WTC11 (cell line): ENCODE measurements around the gene SYK. TPM values are rescaled to one million over a fixed set of nuclear protein-coding genes. Genes with fewer than 3 reads are reported as not detected.

Source experiments
- ATAC-seq: fragments of 200-7000 bp; cut with Tn5 transposase; 2 replicates; pipeline ENCODE4 v1.10.0; 2021; ENCODE audit warnings: mild to moderate bottlenecking, moderate library complexity
- CTCF ChIA-PET: fragments of 300-600 bp; sonication (Branson Sonifier 250); formaldehyde crosslinking; loops from one replicate; lab custom pipeline; 2021; ENCODE audit warnings: antibody characterized with exemption; lab: Charles Lee
- POLR2A ChIA-PET: fragments of 350-600 bp; sonication (Branson Sonifier 250); formaldehyde crosslinking; loops from one replicate; lab custom pipeline; 2021; ENCODE audit warnings: antibody characterized with exemption; lab: Charles Lee
- DNase-seq: peaks from one replicate; pipeline ENCODE4 v3.0.0; 2021; ENCODE audit warnings: low spot score
- H3K27ac Mint-ChIP-seq: 2 replicates; pipeline ENCODE4 v1.8.0; 2021; ENCODE audit warnings: mixed read lengths
- H3K27me3 Mint-ChIP-seq: 2 replicates; pipeline ENCODE4 v1.8.0; 2021; ENCODE audit warnings: low read depth, mild to moderate bottlenecking, moderate library complexity, mixed read lengths
- H3K36me3 Mint-ChIP-seq: 2 replicates; pipeline ENCODE4 v1.8.0; 2021; ENCODE audit warnings: mixed read lengths
- H3K4me1 Mint-ChIP-seq: 2 replicates; pipeline ENCODE4 v1.8.0; 2022; ENCODE audit warnings: mixed read lengths
- H3K4me3 Mint-ChIP-seq: 2 replicates; pipeline ENCODE4 v1.8.0; 2021; ENCODE audit warnings: mild to moderate bottlenecking, moderate library complexity, mixed read lengths
- H3K9me3 Mint-ChIP-seq: 2 replicates; pipeline ENCODE4 v1.8.0; 2021; ENCODE audit warnings: mixed read lengths
- CREM ChIP-seq: sonication (generic); formaldehyde crosslinking; IDR thresholded peaks from 2 replicates; pipeline ENCODE4 v1.8.1; 2022; ENCODE audit warnings: mild to moderate bottlenecking, missing genetic modification reagents, moderate library complexity
- FOXP1 ChIP-seq: sonication (generic); formaldehyde crosslinking; IDR thresholded peaks from 2 replicates; pipeline ENCODE4 v1.8.0; 2022; ENCODE audit warnings: missing genetic modification reagents, mild to moderate bottlenecking, moderate library complexity, borderline replicate concordance
- JUN ChIP-seq: sonication (generic); formaldehyde crosslinking; IDR thresholded peaks from 2 replicates; pipeline ENCODE4 v1.8.0; 2023; ENCODE audit warnings: mild to moderate bottlenecking, missing genetic modification reagents
- NR1H2 ChIP-seq: sonication (generic); formaldehyde crosslinking; IDR thresholded peaks from 2 replicates; pipeline ENCODE4 v1.9.0; 2021; ENCODE audit warnings: mild to moderate bottlenecking, moderate library complexity, missing genetic modification reagents
- SOX15 ChIP-seq: fragments of 250-450 bp; sonication (Bioruptor Pico); IDR thresholded peaks from 2 replicates; pipeline ENCODE4 v1.9.0; 2021; ENCODE audit warnings: mild to moderate bottlenecking
- SP1 ChIP-seq: sonication (generic); formaldehyde crosslinking; conservative IDR thresholded peaks from 2 replicates; pipeline ENCODE4 v1.8.1; 2022; ENCODE audit warnings: missing genetic modification reagents
- ZNF416 ChIP-seq: fragments of 250-450 bp; sonication (Bioruptor Pico); IDR thresholded peaks from 2 replicates; pipeline ENCODE4 v1.9.0; 2021; ENCODE audit warnings: mild to moderate bottlenecking, inconsistent platforms
- total RNA-seq: library from RNA; stranded (reverse); gene quantifications from 3 replicates; pipeline ENCODE4 v1.2.3, GENCODE V29; 2021
- TF ChIP-seq, protein P1 (sequence below): fragments of 200-600 bp; IDR thresholded peaks from 2 replicates; pipeline ENCODE4 v1.8.0; 2022; ENCODE audit warnings: antibody characterized with exemption
- TF ChIP-seq, protein P2 (sequence below): sonication (generic); formaldehyde crosslinking; IDR thresholded peaks from 2 replicates; pipeline ENCODE4 v1.8.0; 2022; ENCODE audit warnings: missing genetic modification reagents
- TF ChIP-seq, protein P3 (sequence below): fragments of 250-450 bp; sonication (Bioruptor Pico); IDR thresholded peaks from 2 replicates; pipeline ENCODE4 v2.1.2; 2022; ENCODE audit warnings: mild to moderate bottlenecking, moderate library complexity
- TF ChIP-seq, protein P4 (sequence below): fragments of 250-450 bp; sonication (Bioruptor Pico); IDR thresholded peaks from 2 replicates; pipeline ENCODE4 v1.9.0; 2021; ENCODE audit warnings: mild to moderate bottlenecking
- TF ChIP-seq, protein P5 (sequence below): sonication (generic); formaldehyde crosslinking; conservative IDR thresholded peaks from 2 replicates; pipeline ENCODE4 v1.8.1; 2022; ENCODE audit warnings: mild to moderate bottlenecking, missing genetic modification reagents
- TF ChIP-seq, protein P6 (sequence below): sonication (generic); formaldehyde crosslinking; IDR thresholded peaks from 2 replicates; pipeline ENCODE4 v1.8.0; 2023; ENCODE audit warnings: mild to moderate bottlenecking, missing genetic modification reagents
- TF ChIP-seq, protein P7 (sequence below): sonication (generic); formaldehyde crosslinking; conservative IDR thresholded peaks from 2 replicates; pipeline ENCODE4 v1.8.1; 2023; ENCODE audit warnings: mild to moderate bottlenecking, low read depth, missing genetic modification reagents, moderate library complexity

The SYK gene
- total RNA-seq, 1 experiment from 2014 or later = 7.4 TPM

DNA sequence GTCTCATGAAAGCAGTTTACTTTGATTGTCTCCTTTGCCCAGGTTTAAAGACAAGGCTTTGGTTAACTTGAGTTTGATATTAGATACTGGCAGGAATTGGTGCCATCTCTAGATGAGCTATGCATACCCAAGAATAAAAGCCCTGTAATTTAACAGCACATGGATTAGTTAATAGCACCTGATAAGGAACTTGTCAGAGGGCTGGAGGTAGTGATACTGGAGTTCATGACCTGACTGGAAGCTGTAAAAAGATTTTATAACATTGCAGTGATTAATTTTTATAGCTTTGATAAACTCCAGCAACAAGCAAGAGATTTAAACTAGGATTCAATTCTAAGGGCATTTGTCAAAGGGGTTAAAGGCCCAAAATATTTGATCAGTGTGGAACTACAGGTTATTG is 34.9 kb upstream of the SYK start (continued):
- TF ChIP-seq, protein P1, sequence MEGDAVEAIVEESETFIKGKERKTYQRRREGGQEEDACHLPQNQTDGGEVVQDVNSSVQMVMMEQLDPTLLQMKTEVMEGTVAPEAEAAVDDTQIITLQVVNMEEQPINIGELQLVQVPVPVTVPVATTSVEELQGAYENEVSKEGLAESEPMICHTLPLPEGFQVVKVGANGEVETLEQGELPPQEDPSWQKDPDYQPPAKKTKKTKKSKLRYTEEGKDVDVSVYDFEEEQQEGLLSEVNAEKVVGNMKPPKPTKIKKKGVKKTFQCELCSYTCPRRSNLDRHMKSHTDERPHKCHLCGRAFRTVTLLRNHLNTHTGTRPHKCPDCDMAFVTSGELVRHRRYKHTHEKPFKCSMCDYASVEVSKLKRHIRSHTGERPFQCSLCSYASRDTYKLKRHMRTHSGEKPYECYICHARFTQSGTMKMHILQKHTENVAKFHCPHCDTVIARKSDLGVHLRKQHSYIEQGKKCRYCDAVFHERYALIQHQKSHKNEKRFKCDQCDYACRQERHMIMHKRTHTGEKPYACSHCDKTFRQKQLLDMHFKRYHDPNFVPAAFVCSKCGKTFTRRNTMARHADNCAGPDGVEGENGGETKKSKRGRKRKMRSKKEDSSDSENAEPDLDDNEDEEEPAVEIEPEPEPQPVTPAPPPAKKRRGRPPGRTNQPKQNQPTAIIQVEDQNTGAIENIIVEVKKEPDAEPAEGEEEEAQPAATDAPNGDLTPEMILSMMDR = no peak
- TF ChIP-seq, protein P2, sequence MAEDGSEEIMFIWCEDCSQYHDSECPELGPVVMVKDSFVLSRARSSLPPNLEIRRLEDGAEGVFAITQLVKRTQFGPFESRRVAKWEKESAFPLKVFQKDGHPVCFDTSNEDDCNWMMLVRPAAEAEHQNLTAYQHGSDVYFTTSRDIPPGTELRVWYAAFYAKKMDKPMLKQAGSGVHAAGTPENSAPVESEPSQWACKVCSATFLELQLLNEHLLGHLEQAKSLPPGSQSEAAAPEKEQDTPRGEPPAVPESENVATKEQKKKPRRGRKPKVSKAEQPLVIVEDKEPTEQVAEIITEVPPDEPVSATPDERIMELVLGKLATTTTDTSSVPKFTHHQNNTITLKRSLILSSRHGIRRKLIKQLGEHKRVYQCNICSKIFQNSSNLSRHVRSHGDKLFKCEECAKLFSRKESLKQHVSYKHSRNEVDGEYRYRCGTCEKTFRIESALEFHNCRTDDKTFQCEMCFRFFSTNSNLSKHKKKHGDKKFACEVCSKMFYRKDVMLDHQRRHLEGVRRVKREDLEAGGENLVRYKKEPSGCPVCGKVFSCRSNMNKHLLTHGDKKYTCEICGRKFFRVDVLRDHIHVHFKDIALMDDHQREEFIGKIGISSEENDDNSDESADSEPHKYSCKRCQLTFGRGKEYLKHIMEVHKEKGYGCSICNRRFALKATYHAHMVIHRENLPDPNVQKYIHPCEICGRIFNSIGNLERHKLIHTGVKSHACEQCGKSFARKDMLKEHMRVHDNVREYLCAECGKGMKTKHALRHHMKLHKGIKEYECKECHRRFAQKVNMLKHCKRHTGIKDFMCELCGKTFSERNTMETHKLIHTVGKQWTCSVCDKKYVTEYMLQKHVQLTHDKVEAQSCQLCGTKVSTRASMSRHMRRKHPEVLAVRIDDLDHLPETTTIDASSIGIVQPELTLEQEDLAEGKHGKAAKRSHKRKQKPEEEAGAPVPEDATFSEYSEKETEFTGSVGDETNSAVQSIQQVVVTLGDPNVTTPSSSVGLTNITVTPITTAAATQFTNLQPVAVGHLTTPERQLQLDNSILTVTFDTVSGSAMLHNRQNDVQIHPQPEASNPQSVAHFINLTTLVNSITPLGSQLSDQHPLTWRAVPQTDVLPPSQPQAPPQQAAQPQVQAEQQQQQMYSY (CRISPR knock-in tag) = no peak
- TF ChIP-seq, protein P3, sequence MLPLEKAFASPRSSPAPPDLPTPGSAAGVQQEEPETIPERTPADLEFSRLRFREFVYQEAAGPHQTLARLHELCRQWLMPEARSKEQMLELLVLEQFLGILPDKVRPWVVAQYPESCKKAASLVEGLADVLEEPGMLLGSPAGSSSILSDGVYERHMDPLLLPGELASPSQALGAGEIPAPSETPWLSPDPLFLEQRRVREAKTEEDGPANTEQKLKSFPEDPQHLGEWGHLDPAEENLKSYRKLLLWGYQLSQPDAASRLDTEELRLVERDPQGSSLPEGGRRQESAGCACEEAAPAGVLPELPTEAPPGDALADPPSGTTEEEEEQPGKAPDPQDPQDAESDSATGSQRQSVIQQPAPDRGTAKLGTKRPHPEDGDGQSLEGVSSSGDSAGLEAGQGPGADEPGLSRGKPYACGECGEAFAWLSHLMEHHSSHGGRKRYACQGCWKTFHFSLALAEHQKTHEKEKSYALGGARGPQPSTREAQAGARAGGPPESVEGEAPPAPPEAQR = no peak
- TF ChIP-seq, protein P4, sequence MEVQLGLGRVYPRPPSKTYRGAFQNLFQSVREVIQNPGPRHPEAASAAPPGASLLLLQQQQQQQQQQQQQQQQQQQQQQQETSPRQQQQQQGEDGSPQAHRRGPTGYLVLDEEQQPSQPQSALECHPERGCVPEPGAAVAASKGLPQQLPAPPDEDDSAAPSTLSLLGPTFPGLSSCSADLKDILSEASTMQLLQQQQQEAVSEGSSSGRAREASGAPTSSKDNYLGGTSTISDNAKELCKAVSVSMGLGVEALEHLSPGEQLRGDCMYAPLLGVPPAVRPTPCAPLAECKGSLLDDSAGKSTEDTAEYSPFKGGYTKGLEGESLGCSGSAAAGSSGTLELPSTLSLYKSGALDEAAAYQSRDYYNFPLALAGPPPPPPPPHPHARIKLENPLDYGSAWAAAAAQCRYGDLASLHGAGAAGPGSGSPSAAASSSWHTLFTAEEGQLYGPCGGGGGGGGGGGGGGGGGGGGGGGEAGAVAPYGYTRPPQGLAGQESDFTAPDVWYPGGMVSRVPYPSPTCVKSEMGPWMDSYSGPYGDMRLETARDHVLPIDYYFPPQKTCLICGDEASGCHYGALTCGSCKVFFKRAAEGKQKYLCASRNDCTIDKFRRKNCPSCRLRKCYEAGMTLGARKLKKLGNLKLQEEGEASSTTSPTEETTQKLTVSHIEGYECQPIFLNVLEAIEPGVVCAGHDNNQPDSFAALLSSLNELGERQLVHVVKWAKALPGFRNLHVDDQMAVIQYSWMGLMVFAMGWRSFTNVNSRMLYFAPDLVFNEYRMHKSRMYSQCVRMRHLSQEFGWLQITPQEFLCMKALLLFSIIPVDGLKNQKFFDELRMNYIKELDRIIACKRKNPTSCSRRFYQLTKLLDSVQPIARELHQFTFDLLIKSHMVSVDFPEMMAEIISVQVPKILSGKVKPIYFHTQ (CRISPR knock-in tag) = no peak
- TF ChIP-seq, protein P5, sequence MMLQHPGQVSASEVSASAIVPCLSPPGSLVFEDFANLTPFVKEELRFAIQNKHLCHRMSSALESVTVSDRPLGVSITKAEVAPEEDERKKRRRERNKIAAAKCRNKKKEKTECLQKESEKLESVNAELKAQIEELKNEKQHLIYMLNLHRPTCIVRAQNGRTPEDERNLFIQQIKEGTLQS (CRISPR knock-in tag) = no peak
- no peak for TF ChIP-seq FOXP1 (CRISPR knock-in tag)
- TF ChIP-seq, all 79 proteins: peak for 0

DNA sequence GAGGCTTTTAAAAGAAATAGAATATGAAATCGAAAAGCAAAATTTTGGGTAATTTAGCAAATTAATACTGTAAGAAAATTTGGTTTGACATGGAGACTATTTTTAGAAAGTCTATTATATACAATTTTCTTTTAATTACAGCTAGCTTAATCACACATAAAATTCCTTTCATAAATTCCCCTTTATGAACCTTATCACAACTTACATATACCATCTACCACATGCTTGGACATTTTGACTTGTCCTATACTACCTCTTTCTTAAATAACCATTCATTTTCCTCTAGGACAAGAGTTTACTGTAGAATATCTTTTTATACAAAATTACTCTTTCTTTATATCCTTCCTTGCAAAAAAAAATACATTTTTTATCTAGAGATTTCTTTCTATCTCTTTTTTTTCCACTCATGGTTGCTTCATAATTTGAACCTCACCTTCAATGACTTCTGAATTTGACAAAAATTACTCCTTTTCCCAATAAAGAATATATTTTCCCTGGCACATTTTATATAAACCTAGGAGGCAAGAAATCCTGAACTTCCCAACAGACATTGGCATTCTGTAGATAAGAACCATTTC is 34.0 kb upstream of the SYK start:
- ChIA-PET POLR2A (interaction anchor here (0.6 kb wide), 2 partner anchors 308 to 1026 kb away, joined by 3 to 5 read pairs; no protein-coding TSS in a partner anchor), CTCF (no interaction called here)
- no peak overlapping the region for H3K27ac Mint-ChIP-seq
- DNase-seq = no peak
- peaks cover 60% of the 10 kb centered on the region for H3K36me3 Mint-ChIP-seq
- H3K27me3 Mint-ChIP-seq = peaks cover 4% of the 10 kb centered on the region; the same call in 1 of the 2 replicates
- H3K9me3 Mint-ChIP-seq = peaks cover 83% of the 10 kb centered on the region
- ATAC-seq = no peak
- H3K4me1 Mint-ChIP-seq = no peaks in the 10 kb centered on the region
- H3K4me3 Mint-ChIP-seq = no peak overlapping the region
- TF ChIP-seq NR1H2 (CRISPR knock-in tag) = no peak
- TF ChIP-seq, protein P3 = no peak
- no peak for TF ChIP-seq CREM (CRISPR knock-in tag)
- no peak for TF ChIP-seq SP1
- no peak for TF ChIP-seq ZNF416 (CRISPR knock-in tag)
- TF ChIP-seq, protein P4 (CRISPR knock-in tag) = no peak
- TF ChIP-seq, protein P6, sequence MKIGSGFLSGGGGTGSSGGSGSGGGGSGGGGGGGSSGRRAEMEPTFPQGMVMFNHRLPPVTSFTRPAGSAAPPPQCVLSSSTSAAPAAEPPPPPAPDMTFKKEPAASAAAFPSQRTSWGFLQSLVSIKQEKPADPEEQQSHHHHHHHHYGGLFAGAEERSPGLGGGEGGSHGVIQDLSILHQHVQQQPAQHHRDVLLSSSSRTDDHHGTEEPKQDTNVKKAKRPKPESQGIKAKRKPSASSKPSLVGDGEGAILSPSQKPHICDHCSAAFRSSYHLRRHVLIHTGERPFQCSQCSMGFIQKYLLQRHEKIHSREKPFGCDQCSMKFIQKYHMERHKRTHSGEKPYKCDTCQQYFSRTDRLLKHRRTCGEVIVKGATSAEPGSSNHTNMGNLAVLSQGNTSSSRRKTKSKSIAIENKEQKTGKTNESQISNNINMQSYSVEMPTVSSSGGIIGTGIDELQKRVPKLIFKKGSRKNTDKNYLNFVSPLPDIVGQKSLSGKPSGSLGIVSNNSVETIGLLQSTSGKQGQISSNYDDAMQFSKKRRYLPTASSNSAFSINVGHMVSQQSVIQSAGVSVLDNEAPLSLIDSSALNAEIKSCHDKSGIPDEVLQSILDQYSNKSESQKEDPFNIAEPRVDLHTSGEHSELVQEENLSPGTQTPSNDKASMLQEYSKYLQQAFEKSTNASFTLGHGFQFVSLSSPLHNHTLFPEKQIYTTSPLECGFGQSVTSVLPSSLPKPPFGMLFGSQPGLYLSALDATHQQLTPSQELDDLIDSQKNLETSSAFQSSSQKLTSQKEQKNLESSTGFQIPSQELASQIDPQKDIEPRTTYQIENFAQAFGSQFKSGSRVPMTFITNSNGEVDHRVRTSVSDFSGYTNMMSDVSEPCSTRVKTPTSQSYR = no peak
- TF ChIP-seq JUN = no peak
- TF ChIP-seq, protein P7, sequence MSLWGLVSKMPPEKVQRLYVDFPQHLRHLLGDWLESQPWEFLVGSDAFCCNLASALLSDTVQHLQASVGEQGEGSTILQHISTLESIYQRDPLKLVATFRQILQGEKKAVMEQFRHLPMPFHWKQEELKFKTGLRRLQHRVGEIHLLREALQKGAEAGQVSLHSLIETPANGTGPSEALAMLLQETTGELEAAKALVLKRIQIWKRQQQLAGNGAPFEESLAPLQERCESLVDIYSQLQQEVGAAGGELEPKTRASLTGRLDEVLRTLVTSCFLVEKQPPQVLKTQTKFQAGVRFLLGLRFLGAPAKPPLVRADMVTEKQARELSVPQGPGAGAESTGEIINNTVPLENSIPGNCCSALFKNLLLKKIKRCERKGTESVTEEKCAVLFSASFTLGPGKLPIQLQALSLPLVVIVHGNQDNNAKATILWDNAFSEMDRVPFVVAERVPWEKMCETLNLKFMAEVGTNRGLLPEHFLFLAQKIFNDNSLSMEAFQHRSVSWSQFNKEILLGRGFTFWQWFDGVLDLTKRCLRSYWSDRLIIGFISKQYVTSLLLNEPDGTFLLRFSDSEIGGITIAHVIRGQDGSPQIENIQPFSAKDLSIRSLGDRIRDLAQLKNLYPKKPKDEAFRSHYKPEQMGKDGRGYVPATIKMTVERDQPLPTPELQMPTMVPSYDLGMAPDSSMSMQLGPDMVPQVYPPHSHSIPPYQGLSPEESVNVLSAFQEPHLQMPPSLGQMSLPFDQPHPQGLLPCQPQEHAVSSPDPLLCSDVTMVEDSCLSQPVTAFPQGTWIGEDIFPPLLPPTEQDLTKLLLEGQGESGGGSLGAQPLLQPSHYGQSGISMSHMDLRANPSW (CRISPR knock-in tag) = no peak
- TF ChIP-seq SOX15 (CRISPR knock-in tag) = no peak
